Measurements from ENCODE around the gene VWA1. TPM values are rescaled to one million over a fixed set of nuclear protein-coding genes. Genes with fewer than 3 reads are reported as not detected.
"Not testable (repeated sequence)": the region's sequence is repeated elsewhere in the genome, so short reads cannot be mapped to it uniquely, and the experiment has no call there.

VWA1 gene
- polyA plus RNA-seq, 1 donor: 92.3 TPM

DNA sequence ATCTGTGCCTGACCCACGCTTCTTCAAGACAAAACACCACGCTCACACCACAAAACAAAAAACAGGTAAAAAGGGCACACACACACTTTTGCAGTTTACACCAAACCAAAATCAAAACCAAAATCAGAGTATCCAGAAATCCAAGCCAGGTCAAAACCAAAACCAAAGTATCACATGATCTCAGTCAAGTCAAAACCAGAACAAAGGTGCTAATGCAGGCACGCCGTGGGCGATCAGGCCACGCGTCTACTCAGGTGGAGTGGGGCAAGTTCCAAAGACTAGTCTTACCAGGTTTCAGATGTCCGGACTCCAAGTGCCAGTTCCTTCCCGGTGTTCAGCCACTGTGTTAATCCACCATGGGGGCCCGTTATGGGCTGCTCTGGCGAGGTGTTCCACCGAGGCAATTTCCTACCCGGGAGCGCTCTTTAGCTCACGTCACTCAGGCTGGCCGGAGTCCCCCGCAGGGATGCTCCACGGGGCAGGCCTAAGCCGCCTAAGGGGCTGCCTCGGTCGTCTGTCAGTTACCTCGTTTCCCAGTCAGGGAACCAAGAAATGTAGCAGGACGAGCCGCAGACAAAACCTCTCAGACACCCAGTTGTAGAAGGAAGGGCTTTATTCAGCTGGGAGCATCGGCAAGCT, 17.5 kb upstream of the VWA1 start:
- DNase-seq; H3K4me1 ChIP-seq (ENCODE audit: control insufficient read depth, insufficient read depth, low read length); H3K36me3 ChIP-seq (ENCODE audit: control insufficient read depth, insufficient read depth, low read length); H3K9me3 ChIP-seq (ENCODE audit: control insufficient read depth, low read depth, low read length); H3K27ac ChIP-seq (ENCODE audit: low read length); H3K4me3 ChIP-seq (ENCODE audit: low read length): not testable (repeated sequence)
- peaks cover 15% of the 10 kb centered on the region for H3K27me3 ChIP-seq (ENCODE audit: control insufficient read depth, insufficient read depth, low read length)
- no CpG with 5 or more reads among the region's 25 CpGs for WGBS (ENCODE audit: insufficient coverage, low lambda C conversion rate)

GRCh38 chr1:1418464-1419362, 16.8 kb upstream of the VWA1 start:
- H3K27me3 ChIP-seq (ENCODE audit: control insufficient read depth, insufficient read depth, low read length): peaks cover 15% of the 10 kb centered on the region
- WGBS (ENCODE audit: insufficient coverage, low lambda C conversion rate): 100% methylated on average over 3 of the region's 26 CpGs
- no peak overlapping the region for H3K27ac ChIP-seq (ENCODE audit: low read length)
- no peaks in the 10 kb centered on the region for H3K4me1 ChIP-seq (ENCODE audit: control insufficient read depth, insufficient read depth, low read length)
- H3K4me3 ChIP-seq (ENCODE audit: low read length): no peak overlapping the region
- peaks cover 3% of the 10 kb centered on the region for H3K9me3 ChIP-seq (ENCODE audit: control insufficient read depth, low read depth, low read length)
- no peaks in the 10 kb centered on the region for H3K36me3 ChIP-seq (ENCODE audit: control insufficient read depth, insufficient read depth, low read length)
- no peak for DNase-seq

DNA sequence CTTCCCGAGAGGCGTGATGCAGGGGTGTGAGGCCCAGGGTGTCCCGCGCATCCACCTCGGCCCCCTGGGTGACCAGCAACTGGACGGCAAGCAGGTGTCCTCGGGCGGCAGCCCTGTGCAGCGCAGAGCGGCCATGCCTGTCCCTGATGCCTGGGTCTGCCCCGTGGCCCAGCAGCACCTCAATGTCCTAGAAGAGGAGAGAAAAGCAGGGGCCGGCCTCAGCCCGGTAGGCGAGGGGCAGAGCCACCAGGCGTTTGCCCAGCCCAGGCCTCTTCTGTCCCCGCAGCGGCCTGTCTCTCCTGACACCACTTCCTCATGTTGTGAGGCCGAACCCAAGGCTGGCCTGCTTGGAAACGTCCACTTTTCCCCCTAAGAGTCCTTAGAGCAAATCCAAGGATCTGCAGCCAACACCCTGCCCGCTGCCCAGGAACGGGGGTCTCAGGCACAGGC, 16.1 kb upstream of the VWA1 start:
- Histone ChIP-seq H3K4me1 (ENCODE audit: control insufficient read depth, insufficient read depth, low read length) (no peaks in the 10 kb centered on the region), H3K4me3 (ENCODE audit: low read length) (no peak overlapping the region), H3K27me3 (ENCODE audit: control insufficient read depth, insufficient read depth, low read length) (peaks cover 15% of the 10 kb centered on the region), H3K27ac (ENCODE audit: low read length) (no peak overlapping the region), H3K36me3 (ENCODE audit: control insufficient read depth, insufficient read depth, low read length) (no peaks in the 10 kb centered on the region), H3K9me3 (ENCODE audit: control insufficient read depth, low read depth, low read length) (peaks cover 3% of the 10 kb centered on the region)
- WGBS (ENCODE audit: insufficient coverage, low lambda C conversion rate): no CpG with 5 or more reads among the region's 21 CpGs
- no peak for DNase-seq

DNA sequence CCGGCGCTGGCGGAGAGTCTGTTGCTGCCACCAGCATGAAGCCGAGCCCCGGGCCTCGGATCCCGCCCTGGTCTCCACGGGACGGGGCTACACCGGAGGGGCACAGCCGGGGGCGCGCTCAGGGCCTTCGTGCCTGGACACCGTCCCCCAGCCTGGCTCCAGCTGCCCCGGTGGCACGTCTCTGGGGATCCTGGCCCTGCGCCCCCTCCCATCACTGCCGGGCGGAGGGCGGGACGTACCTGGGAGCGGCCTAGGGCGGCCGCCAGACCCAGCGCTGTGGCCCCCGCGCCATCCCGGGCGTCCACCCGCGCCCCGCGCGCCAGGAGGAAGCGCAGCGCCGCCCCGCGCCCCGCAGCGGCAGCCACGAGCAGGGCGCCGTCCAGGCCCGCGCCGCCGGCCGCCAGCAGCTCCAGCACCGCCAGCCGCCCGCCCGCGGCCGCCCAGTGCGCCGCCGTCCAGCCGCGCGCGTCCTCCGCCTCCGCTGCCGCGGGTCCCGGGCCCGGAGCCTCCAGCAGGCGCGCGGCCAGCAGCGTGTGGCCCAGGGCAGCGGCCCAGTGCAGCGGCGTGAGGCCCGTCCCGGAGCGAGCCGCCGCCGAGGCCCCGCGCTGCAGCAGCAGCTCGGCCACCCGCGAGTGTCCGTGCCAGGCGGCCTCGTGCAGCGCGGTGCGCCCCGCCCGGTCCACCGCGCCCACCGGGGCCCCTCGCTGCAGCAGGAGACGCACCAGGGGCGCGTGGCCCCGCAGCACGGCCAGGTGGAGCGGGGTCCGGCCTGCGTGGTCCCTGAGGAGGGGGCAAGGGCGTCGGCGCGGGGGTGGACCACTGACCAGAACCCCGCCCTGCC, 15.5 kb upstream of the VWA1 start:
- Histone ChIP-seq H3K27me3 (ENCODE audit: control insufficient read depth, insufficient read depth, low read length) (peaks cover 15% of the 10 kb centered on the region), H3K36me3 (ENCODE audit: control insufficient read depth, insufficient read depth, low read length) (no peaks in the 10 kb centered on the region), H3K27ac (ENCODE audit: low read length) (no peak overlapping the region), H3K9me3 (ENCODE audit: control insufficient read depth, low read depth, low read length) (peaks cover 3% of the 10 kb centered on the region), H3K4me3 (ENCODE audit: low read length) (no peak overlapping the region), H3K4me1 (ENCODE audit: control insufficient read depth, insufficient read depth, low read length) (no peaks in the 10 kb centered on the region)
- peak in 1 of 2 donors; percentile 42 for DNase-seq
- WGBS (ENCODE audit: insufficient coverage, low lambda C conversion rate): no CpG with 5 or more reads among the region's 112 CpGs

GRCh38 chr1:1420654-1421141, 14.8 kb upstream of the VWA1 start:
- Histone ChIP-seq H3K27ac (ENCODE audit: low read length) (no peak overlapping the region), H3K4me1 (ENCODE audit: control insufficient read depth, insufficient read depth, low read length) (no peaks in the 10 kb centered on the region), H3K27me3 (ENCODE audit: control insufficient read depth, insufficient read depth, low read length) (peaks cover 15% of the 10 kb centered on the region), H3K9me3 (ENCODE audit: control insufficient read depth, low read depth, low read length) (peaks cover 3% of the 10 kb centered on the region), H3K4me3 (ENCODE audit: low read length) (no peak overlapping the region), H3K36me3 (ENCODE audit: control insufficient read depth, insufficient read depth, low read length) (no peaks in the 10 kb centered on the region)
- no peak for DNase-seq
- no CpG with 5 or more reads among the region's 12 CpGs for WGBS (ENCODE audit: insufficient coverage, low lambda C conversion rate)

DNA sequence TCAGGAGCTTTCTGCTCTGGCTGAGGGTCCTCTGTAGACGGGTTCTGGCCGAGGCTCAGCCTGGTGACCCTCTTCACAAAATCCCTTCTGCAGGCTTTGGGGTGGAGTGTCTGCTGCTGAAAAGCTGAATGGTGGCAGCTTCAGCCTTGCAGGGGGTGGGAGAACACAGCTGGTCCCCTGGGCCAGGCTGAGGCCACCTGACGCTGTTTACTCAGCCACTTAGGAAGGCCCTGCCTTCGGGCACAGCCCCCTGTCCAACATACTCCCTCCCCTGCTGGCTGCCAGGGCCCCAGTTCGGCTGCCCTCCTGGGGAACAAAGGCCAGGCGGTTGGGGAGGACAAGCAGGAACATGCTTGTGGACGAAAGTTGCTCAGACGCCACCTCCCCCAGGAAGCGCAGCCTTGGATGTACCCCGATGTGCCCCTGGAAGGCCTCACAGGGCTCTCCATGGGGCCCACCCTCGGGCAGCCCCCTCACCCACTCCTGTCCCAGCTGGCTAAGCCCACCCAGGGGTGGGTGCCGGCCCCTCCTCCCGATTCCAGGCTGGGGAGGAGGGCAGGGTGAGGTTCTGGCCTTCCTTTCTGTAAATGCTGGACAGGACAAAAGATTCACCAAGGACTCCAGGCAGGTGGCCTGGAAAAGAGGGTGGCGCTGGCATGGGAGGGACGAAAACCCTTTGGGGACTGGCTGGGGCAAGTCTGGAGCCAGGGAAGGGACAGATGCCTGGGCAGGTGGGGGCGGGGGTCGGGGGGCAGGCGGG, 14.2 kb upstream of the VWA1 start, which contains the start of gene ANKRD65:
Gene ANKRD65, minus strand, starts transcription at position 130 of the 760 bp plus-strand sequence. CDS start 271 bp downstream, outside the sequence.
- H3K4me3 ChIP-seq (ENCODE audit: low read length): no peak within 1 kb of the TSS
- DNase-seq: no peak

DNA sequence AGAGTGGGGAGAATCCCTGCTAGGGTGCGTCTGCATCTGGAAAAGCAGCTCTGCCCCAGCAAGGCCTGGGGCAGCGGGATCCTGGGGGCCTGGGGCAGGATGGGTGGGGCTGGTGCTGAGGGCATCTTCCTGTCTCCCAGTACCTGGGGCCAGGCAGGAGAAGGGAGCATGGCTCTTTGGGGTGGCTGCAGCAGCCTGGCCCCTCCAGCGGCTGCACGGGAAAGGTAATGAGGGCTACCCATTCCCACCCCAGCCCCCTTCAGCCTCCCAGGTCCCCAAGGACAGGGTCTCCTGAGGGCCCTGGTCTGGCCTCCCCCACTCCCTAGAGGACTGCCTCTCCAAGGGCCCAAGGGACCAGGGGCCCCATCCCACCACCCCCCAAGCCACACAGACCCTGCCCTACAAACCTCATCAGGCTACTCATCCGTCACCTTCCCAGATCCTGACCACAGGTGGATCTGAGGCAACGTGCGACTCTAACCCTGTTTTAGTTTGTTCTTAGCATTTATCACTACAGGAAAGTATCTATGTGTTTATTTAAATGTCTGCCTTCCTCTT, 13.5 kb upstream of the VWA1 start:
- H3K27me3 ChIP-seq (ENCODE audit: control insufficient read depth, insufficient read depth, low read length): peaks cover 15% of the 10 kb centered on the region
- DNase-seq: no peak
- no peak overlapping the region for H3K4me3 ChIP-seq (ENCODE audit: low read length)
- H3K36me3 ChIP-seq (ENCODE audit: control insufficient read depth, insufficient read depth, low read length): no peaks in the 10 kb centered on the region
- no CpG with 5 or more reads among the region's 7 CpGs for WGBS (ENCODE audit: insufficient coverage, low lambda C conversion rate)
- no peak overlapping the region for H3K27ac ChIP-seq (ENCODE audit: low read length)
- peaks cover 3% of the 10 kb centered on the region for H3K9me3 ChIP-seq (ENCODE audit: control insufficient read depth, low read depth, low read length)
- H3K4me1 ChIP-seq (ENCODE audit: control insufficient read depth, insufficient read depth, low read length): peaks cover 5% of the 10 kb centered on the region

More for the DNA sequence above, 14.2 kb upstream of the VWA1 start, which contains the start of gene ANKRD65:
- no peaks in the 10 kb centered on the region for H3K36me3 ChIP-seq (ENCODE audit: control insufficient read depth, insufficient read depth, low read length)
- peaks cover 15% of the 10 kb centered on the region for H3K27me3 ChIP-seq (ENCODE audit: control insufficient read depth, insufficient read depth, low read length)
- no CpG with 5 or more reads among the region's 18 CpGs for WGBS (ENCODE audit: insufficient coverage, low lambda C conversion rate)
- peaks cover 3% of the 10 kb centered on the region for H3K9me3 ChIP-seq (ENCODE audit: control insufficient read depth, low read depth, low read length)
- no peak within 1 kb of the TSS for H3K27ac ChIP-seq (ENCODE audit: low read length)
- peaks cover 1% of the 10 kb centered on the region for H3K4me1 ChIP-seq (ENCODE audit: control insufficient read depth, insufficient read depth, low read length)

- H3K4me3 ChIP-seq (ENCODE audit: low read length): no peak overlapping the region
- H3K9me3 ChIP-seq (ENCODE audit: control insufficient read depth, low read depth, low read length): peaks cover 3% of the 10 kb centered on the region
- 55% methylated on average over 2 of the region's 29 CpGs for WGBS (ENCODE audit: insufficient coverage, low lambda C conversion rate)
- H3K4me1 ChIP-seq (ENCODE audit: control insufficient read depth, insufficient read depth, low read length): peaks cover 5% of the 10 kb centered on the region
- H3K27me3 ChIP-seq (ENCODE audit: control insufficient read depth, insufficient read depth, low read length): peaks cover 15% of the 10 kb centered on the region
- H3K27ac ChIP-seq (ENCODE audit: low read length): no peak overlapping the region
- no peaks in the 10 kb centered on the region for H3K36me3 ChIP-seq (ENCODE audit: control insufficient read depth, insufficient read depth, low read length)
- DNase-seq: no peak
Measured at GRCh38 chr1:1422465-1423244, 12.8 kb upstream of the VWA1 start.

DNA sequence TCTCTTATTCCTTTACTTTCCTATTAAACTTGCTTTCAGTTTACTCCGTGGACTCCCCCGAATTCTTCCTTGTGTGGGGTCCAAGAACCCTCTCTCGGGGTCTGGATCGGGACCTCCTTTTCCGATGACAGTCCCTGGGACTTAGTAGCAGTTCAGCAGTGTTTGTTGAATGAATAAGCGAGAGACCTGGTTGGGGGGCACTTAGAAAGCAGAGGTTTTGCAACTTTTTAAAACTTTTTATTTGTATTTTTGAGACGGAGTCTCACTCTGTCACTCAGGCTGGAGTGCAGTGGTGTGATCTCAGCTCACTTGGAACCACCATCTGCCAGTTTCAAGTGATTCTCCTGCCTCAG, 12.3 kb upstream of the VWA1 start:
- no peak overlapping the region for H3K27ac ChIP-seq (ENCODE audit: low read length)
- no peaks in the 10 kb centered on the region for H3K36me3 ChIP-seq (ENCODE audit: control insufficient read depth, insufficient read depth, low read length)
- H3K9me3 ChIP-seq (ENCODE audit: control insufficient read depth, low read depth, low read length): peaks cover 5% of the 10 kb centered on the region
- DNase-seq: no peak
- peaks cover 15% of the 10 kb centered on the region for H3K27me3 ChIP-seq (ENCODE audit: control insufficient read depth, insufficient read depth, low read length)
- no peak overlapping the region for H3K4me3 ChIP-seq (ENCODE audit: low read length)
- WGBS (ENCODE audit: insufficient coverage, low lambda C conversion rate): no CpG with 5 or more reads among the region's 7 CpGs
- H3K4me1 ChIP-seq (ENCODE audit: control insufficient read depth, insufficient read depth, low read length): peaks cover 7% of the 10 kb centered on the region
